GF-D8 (cell line): ENCODE results near the gene CCDC3.
"Not testable (repeated sequence)": the region's sequence is repeated elsewhere in the genome, so short reads cannot be mapped to it uniquely, and the experiment has no call there.

Experiments
- DNase-seq: peaks from one replicate; lab custom pipeline; 2025; lab: John Stamatoyannopoulos, UW

CCDC3 gene

DNA sequence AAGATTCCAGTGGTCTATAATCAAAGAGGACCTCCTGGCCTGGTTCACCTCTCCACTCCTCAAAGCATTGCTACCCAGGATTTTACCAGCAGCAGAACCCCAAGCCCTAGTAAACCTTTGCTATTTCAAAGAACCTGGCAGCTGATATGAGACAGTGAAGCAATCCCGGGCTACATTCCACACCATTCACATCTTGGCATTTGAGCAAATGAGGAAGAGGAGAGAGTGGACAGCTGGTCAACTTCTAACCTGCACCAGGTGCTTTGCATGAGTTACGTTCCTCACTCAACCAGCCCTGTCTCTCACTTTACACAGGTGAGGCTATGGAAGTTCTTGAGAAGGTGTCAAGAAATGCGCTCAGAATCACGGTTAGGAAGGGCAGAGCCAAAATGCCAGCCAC is 1.1 kb downstream of the CCDC3 start:
- no peak for DNase-seq

DNA sequence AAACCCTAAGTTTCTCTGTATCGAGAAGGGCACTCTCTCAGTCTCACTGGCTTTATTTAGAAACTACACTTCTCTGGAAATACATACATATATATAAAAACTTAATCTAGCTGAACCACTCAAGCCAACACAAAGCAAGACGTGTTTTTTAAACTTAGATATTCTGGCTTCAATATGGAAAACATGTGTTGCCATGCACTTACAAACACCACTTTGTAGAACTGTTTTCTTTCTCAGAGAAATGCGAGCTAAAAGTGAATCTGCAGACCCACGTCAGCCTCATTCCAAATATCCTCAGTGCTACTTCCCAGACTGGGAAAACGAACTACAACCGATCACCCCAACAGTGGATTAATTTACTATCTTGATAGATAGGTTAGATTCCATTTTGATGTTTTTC is 1.7 kb downstream of the CCDC3 start:
- DNase-seq = no peak

DNA sequence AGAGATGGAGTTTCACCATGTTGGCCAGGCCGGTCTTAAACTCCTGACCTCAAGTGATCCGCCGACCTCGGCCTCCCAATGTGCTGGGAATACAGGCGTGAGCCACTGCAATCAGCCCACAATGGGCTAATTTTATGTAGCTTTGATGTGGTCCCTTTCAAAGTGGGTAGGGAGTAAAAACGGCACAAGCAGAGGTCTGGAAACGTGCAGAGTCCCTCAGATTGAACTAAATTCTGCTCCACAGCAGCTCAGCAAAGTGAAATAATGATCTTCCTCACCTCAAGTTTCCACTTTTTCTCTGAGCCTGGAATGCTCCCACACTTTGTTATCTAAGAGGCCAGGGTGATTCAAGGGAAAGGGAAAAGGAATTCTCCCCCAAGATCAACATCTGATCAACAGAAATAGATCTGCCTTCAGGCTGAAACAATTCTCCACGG is 6.1 kb downstream of the CCDC3 start:
- no peak for DNase-seq

DNA sequence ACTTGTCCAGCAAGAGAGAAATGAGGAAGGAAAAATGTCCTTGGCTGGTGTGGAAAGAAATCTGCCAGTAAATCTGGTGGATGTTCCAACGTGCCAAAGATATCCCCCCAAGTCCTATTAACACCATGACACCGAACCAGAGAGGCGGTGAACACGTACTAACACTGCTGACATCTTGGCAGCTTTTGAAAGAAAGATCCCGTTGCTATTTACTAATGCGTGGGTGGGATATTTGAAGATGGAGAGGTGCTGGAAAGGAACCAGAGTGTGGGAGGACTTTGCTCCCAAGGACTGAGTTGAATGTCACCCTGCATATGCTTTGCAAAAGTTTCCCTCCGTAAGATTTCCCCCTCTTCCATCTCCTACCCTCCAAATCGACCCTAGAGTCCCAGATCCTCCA is 7.9 kb downstream of the CCDC3 start:
- no peak for DNase-seq

DNA sequence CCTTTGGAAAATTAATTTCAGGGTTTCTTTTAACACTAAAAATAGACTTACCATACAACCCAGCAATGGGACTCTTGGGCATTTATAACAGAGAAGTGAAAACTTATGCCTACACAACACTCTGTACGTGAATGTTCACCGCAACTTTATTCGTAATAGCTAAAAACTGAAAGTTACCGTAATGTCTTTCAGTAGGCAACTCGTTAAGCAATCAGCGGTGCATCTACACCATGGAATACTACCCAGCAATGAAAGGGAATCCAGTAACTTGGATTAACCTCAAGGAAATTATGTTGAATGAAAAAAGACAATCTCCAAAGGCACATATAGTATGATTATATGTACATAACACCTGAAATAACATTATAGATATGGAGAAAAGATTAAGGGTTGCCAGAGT is 16.2 kb downstream of the CCDC3 start:
- DNase-seq = no peak

DNA sequence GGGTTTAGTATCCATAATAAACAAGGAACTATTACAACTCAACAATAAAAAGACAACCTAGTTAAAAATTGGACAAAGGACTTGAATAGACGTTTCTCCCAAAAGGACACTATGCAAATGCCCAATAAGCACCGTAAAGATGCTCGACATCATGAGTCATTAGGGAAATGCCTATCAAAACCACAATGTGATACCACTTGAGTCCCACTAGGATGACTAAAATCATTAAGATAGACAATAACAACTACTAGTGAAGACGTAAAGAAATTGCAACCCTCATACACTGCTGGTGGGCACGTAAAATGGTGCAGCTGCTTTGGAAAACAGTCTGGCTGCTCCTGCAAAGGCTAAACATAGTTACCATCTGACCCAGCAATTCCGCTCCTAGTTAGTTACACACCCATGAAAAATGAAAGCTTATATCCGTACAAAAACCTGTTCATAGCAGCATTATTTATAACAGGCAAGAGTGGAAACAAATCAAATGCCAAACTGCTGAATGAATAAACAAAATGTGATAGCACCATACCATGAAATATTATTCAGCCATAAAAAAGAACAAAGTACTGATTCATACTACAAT is 17.3 kb downstream of the CCDC3 start:
- no peak for DNase-seq

DNA sequence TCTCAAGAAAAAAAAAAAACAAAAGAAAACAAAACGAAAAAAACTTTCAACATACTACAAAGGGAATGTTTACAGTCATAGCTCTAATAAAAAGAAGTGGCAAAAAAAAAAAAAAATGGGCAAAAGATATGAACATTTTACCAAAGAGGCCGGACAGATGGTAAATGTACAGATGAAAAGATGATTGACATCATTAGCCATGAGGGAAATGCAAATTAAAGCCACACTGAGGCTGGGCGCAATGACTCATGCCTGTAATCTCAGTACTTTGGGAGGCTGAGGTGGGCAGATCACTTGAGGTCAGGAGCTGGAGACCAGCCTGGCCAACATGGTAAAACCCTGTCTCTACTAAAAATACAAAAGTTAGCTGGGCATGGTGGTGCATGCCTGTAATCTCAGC is 17.9 kb downstream of the CCDC3 start:
- not testable (repeated sequence) for DNase-seq

DNA sequence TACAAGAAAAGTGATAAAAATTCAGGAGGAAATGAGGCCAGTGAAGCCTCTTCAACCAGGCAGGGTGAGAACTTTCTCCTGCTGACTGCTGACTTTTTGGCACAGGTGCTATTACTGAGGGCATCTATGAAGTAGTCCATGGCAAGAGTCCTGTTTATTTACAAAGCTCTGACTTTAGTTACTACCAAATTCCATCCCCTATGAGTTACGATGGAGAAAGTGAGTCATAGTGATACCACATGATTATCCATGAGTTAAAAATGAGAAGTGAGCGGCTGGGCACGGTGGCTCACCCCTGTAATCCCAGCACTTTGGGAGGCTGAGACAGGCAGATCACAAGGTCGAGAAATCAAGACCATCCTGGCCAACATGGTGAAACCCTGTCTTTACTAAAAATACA is 19.9 kb downstream of the CCDC3 start:
- DNase-seq = no peak

DNA sequence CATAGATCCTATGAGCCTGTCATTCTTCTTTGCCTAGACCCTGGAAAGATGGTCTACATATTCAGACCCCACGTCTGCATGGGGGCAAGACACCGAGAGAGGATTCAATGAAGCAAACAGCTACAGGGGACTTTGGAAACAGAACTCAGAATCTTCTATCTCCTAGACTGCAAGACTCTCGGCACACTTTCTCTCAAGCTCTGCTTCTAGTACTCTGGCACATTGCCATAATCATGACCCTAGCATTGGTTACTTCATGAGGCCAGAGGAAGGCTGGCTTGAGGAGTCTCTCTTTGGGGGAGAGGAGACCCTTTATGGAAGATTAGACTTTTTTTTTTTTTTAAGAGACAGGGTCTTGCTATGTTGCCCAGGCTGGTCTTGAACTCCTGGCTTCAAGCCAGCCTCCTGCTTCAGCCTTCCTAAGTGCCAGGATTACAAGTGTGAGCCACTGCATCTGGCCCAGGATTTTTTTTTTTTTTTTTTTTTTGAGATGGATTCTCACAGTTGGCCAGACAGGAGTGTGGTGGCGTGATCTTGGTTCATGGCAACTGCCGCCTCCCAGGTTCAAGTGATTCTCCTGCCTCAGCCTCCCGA is 20.7 kb downstream of the CCDC3 start:
- no peak for DNase-seq

DNA sequence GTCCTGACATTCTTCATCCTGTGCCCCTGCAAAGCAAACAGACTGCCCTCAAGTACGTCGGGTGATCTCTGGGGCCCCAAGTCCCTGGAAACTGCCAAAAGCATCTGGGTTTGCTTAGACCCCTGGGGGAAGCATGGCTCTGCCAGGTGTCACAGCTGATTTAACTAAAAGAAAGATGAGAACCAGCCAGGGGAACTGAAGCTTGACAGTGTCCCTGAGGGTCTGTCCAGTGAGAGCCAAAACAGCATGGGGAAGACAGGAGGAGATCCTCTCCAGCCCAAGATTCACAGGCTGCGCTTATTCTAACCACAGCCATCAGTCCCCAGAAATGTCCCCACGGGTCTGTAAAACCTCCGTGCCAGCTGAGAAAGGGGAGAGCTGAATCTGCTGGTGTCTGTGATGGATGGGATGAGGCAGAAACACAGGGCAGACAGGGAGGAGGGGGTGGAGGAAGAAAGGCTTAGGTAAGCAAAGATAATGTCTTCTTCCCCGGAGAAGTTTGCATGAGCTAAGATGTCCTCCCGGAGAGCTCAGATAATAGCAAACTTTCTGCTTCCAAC is 21.3 kb downstream of the CCDC3 start:
- DNase-seq = no peak

DNA sequence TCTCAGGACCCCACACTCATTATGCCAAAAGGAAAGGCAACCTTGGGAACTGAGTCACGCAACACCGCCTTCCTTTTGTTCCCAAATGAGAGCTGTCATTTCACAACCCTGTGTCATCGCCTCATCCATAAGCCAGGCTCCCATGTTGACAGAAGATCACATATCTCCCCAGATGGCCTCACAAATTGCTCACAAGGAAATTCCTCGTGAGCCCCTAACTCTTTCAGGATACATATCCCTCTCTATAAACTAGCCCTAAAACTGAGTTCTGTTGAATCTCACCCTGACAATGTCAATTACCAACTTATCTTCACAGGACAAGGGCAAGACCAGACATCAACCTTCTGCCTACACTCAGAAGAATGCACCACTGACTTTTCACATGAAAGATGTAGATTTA is 22.6 kb downstream of the CCDC3 start:
- DNase-seq = no peak

DNA sequence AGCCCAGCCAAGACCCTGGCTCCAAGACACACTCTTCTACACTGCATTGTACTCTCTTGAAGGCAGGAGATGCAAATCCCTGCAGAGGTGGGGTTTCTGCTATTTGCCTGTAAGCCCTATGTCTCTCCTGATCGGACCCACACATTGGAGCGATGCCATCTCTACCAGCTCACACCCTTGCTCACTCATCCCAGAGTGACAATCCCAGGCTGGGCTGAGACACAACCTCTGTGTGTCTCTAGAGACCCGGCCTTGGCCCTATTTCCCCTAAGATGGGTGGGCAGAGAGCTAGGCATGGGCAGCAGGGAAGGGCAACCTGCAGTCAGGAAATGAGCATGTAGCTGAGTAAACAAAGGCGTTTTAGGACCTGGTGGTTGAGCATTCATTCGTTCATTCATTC is 25.6 kb downstream of the CCDC3 start:
- no peak for DNase-seq

DNA sequence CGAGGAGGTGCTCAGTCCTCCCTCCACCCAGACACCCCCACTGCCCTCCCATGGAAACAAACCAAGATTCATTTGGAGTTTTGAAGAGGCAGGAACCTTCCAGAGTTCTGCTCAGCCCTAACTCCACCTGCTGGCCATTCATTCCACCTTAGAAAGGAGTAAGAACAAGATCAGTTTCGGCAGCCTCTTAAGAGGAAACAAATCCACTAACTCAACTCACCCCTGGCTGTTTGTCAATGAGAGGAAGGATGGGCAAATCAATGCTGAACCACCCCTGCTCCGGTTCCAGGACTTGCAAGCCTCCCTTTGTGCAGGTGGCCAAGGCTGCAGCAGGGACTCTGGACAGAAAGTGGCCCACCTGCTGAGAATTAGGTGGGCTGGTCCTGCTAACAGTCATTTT is 26.2 kb downstream of the CCDC3 start:
- no peak for DNase-seq

DNA sequence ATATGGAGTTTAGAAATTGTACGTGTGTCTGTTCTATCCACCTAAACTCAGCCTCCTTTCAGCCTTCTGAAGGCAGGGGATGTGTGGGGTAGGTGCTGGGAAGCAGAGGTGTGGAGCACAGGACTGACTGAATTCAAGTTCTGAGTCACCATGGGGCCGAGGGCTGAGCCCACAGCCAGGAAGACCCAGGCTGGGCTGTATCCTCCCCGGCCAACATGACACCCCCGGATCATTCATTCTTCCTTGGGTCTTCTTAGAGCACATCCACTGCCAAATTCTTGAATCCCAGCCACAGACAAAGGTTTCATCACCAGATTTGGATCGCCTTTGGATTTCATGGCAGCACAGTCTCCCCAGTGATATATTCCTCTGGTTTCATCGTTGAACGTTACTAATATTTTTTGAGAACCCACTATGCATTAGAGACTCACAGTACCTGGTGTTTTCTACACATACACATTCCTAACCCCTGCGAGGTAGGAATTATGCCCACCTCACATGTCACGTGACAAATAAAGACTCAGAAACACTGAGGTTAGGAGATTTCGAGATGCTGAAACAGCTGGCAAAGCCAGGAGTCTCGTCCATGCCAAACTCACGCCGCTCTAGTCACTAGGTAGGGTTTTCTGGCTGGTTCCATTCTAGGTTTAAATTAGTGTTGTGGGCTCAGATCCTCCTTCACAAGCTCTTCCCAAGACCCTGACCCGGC is 26.9 kb downstream of the CCDC3 start:
- no peak for DNase-seq

DNA sequence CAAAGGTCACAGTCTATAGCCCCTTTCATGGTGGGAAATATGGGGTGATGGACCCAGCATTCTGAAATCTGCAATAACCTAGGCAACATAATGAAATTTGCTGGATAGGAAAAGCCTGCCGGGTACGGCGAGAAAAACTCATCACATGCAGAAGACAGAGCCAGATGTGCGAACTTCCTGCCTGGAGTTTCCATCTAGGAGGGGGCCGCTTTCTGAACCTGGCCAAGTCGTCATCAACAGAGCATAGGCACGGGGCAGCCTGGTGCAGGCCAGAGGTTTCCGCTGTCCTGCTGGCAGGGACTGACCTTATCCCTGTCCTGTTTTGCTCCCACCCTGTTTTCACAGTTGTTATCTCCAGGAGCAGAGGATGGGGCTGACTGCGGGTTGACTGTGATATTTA is 27.4 kb downstream of the CCDC3 start:
- no peak for DNase-seq

DNA sequence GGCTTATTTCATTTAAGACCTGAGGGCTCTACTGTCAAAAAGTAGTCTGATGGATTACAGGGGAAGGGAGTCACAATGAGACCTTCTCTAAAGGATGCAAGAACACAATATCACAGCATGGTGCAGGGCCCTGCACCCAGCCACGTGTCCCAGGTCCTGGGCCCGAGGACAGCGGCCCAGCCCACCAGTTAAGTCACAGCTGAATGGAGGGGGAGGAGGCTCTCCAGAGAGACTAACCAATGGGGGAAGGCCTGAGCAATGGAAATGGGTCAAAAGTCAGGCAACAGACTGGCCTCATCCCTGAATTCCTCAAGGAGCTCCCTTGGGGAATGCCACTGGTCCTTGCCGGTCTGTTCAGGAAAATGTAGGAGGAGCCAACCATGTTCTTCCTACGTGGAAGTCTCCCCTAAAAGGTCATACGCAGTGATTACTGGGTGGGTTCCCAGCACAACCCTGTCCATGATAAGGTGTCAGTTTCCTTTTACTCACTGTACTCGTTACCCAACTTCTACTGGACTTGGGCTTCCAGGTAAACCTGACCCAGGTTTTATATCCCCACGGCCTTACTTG is 28.3 kb downstream of the CCDC3 start:
- no peak for DNase-seq

DNA sequence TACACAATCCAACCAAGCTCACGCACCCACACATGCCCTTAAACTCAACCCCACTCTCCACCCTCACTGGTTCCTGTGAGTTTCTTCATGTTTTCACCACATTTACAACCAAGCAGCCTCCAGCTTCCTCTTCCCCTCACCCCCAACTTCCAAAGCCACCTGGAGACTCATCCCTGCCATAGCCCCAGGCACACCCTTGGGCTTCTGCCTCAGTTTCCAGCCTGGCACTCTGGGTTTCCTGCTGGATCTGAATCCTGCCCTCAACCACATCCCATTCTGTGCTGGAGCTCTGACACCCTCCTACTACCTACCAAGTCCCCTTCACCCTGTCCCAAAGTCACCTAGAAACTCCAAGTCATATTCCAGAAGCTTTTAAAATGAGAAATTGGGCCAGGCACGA is 29.4 kb downstream of the CCDC3 start:
- DNase-seq = no peak

DNA sequence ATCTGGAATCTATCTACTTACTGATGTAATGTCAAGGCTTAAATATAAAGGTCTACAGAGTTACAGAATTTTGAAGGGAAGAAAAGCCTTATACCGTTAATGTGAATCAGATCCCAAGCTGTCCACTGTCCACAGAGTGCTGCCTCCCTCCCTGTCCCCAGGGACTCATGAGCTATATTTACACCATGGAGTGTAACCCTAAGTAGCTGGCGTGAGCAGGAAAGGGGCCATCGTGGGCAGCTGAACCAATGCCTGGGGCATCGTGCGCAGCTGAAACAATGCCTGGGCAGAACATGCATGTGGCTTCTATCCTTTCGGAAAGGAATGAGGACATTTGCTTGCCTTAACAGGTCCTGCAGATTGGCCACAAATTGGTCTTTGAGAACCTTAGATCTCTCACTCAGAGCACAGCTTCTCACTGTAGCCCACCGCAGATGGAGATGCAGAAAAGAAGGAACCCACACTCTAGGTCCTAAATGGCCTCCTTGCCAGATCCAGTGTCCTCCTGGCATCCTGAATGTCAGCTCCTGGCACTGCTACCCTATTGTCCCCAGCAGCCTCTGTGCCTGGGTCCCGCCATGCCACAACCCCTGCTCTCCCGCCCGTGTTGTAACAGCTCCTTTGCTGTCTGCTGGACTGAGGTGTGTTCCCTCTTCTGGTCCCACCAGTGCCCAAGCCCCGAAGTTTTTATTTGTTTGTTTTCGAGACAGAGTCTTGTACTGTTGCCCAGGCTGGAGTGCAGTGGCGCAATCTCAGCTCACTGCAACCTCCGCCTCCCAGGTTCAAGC is 30.3 kb downstream of the CCDC3 start:
- no peak for DNase-seq

DNA sequence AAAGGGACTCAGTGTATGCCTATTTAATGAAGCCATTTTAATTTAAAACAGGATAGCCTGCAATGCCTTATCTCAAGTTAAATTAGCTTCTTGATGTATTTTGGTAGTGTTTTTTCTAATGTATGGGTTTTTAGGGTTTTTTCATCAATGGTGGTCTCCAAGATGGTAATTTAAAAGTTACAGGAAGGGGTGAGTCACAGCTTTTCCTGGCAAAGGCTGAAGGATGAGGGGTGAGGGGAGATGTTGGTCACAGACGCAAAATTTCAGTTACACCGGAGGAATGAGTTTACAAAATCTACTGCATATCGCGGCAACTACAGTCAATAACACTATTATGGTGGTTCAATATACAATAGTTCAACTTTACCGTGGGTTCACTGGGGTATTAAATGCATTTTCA is 31.6 kb downstream of the CCDC3 start:
- no peak for DNase-seq

DNA sequence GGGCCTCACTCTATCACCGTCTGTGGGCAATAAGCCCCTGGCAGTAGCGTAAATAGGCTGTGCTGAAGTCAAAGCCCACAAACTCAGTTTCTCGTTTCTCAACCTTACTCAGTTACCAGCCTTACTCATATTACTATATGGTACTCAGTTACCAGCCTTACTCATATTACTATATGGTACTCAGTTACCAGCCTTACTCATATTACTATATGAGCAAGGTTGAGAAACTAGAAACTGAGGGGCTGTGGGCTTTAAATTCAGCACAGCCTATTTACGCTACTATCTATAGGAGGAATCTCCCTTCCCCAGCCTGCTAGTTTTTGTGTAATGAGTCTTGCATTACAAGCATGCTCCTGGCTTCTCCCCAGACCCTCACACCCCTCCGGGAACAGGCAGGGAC is 35.4 kb downstream of the CCDC3 start:
- no peak for DNase-seq

DNA sequence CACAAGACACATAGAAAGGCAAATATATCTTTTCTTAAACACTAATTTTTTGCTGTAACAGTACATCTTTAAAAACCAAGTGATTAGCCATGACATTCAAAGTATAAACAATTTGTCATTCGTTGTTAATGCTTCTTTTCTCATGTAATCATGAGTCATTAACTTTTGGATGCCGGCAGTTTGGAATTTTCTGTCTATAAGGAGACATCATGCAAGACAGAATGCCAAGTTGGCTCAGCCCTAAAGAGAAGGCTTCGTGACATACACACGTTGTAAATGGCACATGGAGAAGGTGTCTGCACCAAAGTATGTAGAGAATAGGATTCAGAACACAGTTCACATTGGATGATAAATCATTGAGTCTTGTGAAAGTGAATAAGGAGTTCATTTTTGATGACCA is 35.9 kb downstream of the CCDC3 start:
- no peak for DNase-seq

DNA sequence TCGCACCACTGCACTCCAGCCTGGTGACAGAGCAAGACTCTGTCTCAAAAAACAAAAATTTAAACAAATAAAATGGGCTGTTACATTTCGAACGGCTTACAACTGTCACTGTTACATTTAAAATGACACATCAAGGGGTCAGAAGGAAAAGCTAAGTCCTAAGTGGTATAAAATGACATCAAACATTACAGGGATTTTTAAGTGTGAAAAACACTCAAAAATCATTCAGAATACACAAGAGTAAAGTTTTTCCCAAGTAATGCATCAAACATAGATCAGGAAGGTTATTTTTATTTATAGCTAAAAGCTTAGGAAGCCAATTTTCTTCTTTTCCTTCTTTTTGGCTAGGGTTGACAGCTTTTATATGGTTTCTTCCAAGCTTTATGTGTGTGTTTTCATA is 39.0 kb downstream of the CCDC3 start:
- no peak for DNase-seq
